SK-N-SH (cell line): Measurements from ENCODE around the gene GPLD1. TPM values are rescaled to one million over a fixed set of nuclear protein-coding genes. Genes with fewer than 3 reads are reported as not detected.

Source experiments
- CTCF ChIA-PET: fragments of 300-600, 350-600 bp; formaldehyde crosslinking; extraction: SDS; loops from one replicate; lab custom pipeline; 2021; lab: Yijun Ruan, JAX
- POLR2A ChIA-PET: fragments of 350-600 bp; sonication (Branson Sonifier 250); formaldehyde crosslinking; extraction: SDS; loops from one replicate; lab custom pipeline; 2020; ENCODE audit warnings: antibody characterized with exemption, inconsistent platforms; lab: Yijun Ruan, JAX
- DNase-seq: peaks from one replicate; pipeline ENCODE4 v3.0.0; 2012
- H2AFZ ChIP-seq: fragments of 200-600 bp; sonication (generic); 2 replicates; pipeline ENCODE4 v1.8.1; 2016; ENCODE audit warnings: antibody characterized with exemption, mild to moderate bottlenecking, low read depth
- H3F3A ChIP-seq: fragments of 200-600 bp; sonication (generic); replicated peaks from 2 replicates; pipeline ENCODE3; 2016; ENCODE audit warnings: antibody characterized with exemption, mild to moderate bottlenecking; ENCODE audit not compliant: insufficient read depth
- H3K27ac ChIP-seq, 2 experiments: fragments of 200-500 bp in 1 of 2; fragments of 200-600 bp in 1 of 2; sonication (Bioruptor generic) in 1 of 2; sonication (generic), shearing (Covaris generic) in 1 of 2; 2 replicates each; pipeline versions ENCODE4 v1.5.1 to v1.6.1; 2014 to 2016; ENCODE audit warnings: low read depth in 2 of 2, inconsistent platforms in 1 of 2, low read length in 1 of 2, mild to moderate bottlenecking in 1 of 2, mixed read lengths in 1 of 2
- H3K27me3 ChIP-seq: fragments of 200-600 bp; sonication (generic), shearing (Covaris generic); 2 replicates; pipeline ENCODE4 v1.6.1; 2016; ENCODE audit warnings: mixed run types; ENCODE audit not compliant: insufficient read depth
- H3K36me3 ChIP-seq, 2 experiments: fragments of 200-500 bp in 1 of 2; fragments of 200-600 bp in 1 of 2; sonication (Bioruptor generic) in 1 of 2; sonication (generic) in 1 of 2; replicated peaks in 1 of 2; 2 replicates each; pipeline versions ENCODE3 to v1.5.1; 2014 to 2016; ENCODE audit warnings: low read length in 1 of 2, mild to moderate bottlenecking in 1 of 2; ENCODE audit not compliant: insufficient read depth in 2 of 2, control insufficient read depth in 1 of 2
- H3K4me1 ChIP-seq, 2 experiments: fragments of 200-500 bp in 1 of 2; fragments of 200-600 bp in 1 of 2; sonication (Bioruptor generic) in 1 of 2; sonication (generic), shearing (Covaris generic) in 1 of 2; 2 replicates each; pipeline versions ENCODE4 v1.5.1 to v1.6.1; 2014 to 2016; ENCODE audit warnings: low read depth in 1 of 2, low read length in 1 of 2, mixed run types in 1 of 2; ENCODE audit not compliant: insufficient read depth in 2 of 2, control insufficient read depth in 1 of 2
- H3K4me2 ChIP-seq: fragments of 200-600 bp; sonication (generic), shearing (Covaris generic); 2 replicates; pipeline ENCODE4 v1.6.1; 2017; ENCODE audit warnings: mixed run types
- H3K4me3 ChIP-seq, 2 experiments: fragments of 200-500 bp in 1 of 2; fragments of 200-600 bp in 1 of 2; sonication (Bioruptor generic) in 1 of 2; sonication (generic), shearing (Covaris generic) in 1 of 2; 2 replicates each; pipeline versions ENCODE4 v1.5.1 to v1.8.1; 2014 to 2016; ENCODE audit warnings: low read depth in 2 of 2, inconsistent platforms in 1 of 2, low read length in 1 of 2, mild to moderate bottlenecking in 1 of 2, mixed read lengths in 1 of 2, moderate library complexity in 1 of 2
- H3K79me2 ChIP-seq: fragments of 200-600 bp; sonication (generic); 2 replicates; pipeline ENCODE4 v1.8.1; 2017; ENCODE audit warnings: mild to moderate bottlenecking; ENCODE audit not compliant: insufficient read depth
- H3K9ac ChIP-seq: fragments of 200-600 bp; sonication (generic); 2 replicates; pipeline ENCODE4 v1.6.1; 2017; ENCODE audit warnings: mixed run types
- H3K9me2 ChIP-seq: fragments of 200-600 bp; sonication (generic); 2 replicates; pipeline ENCODE4 v1.6.1; 2017; ENCODE audit warnings: mixed run types
- H3K9me3 ChIP-seq: fragments of 200-600 bp; sonication (generic); 2 replicates; pipeline ENCODE4 v1.6.1; 2017; ENCODE audit warnings: mixed run types, mild to moderate bottlenecking, moderate library complexity
- H4K20me1 ChIP-seq: fragments of 200-600 bp; sonication (generic); 2 replicates; pipeline ENCODE4 v1.6.1; 2017; ENCODE audit warnings: mild to moderate bottlenecking, mixed run types; ENCODE audit not compliant: insufficient read depth
- CTCF ChIP-seq: fragments of 200-600 bp; sonication (generic); IDR thresholded peaks from 2 replicates; pipeline ENCODE4 v1.6.1; 2017; ENCODE audit warnings: antibody characterized with exemption, mild to moderate bottlenecking, moderate library complexity
- EP300 ChIP-seq, 2 experiments: IDR thresholded peaks; 2 replicates each; pipeline versions ENCODE4 v1.4.0 to v1.6.1; 2012; ENCODE audit warnings: borderline replicate concordance in 1 of 2, low read depth in 1 of 2, low read length in 1 of 2
- FOSL2 ChIP-seq: IDR thresholded peaks from 2 replicates; pipeline ENCODE4 v1.4.0; 2012; ENCODE audit warnings: low read depth, mild to moderate bottlenecking, moderate library complexity, borderline replicate concordance
- FOXM1 ChIP-seq: IDR thresholded peaks from 2 replicates; pipeline ENCODE4 v1.4.0; 2012; ENCODE audit warnings: low read depth, mild to moderate bottlenecking
- JUND ChIP-seq: IDR thresholded peaks from 2 replicates; pipeline ENCODE4 v1.4.0; 2012
- MEF2A ChIP-seq: IDR thresholded peaks from 2 replicates; pipeline ENCODE4 v1.4.0; 2012; ENCODE audit warnings: low read depth, borderline replicate concordance
- MXI1 ChIP-seq: IDR thresholded peaks from 2 replicates; pipeline ENCODE4 v1.6.1; 2012; ENCODE audit warnings: mild to moderate bottlenecking, low read depth, low read length, improper control_type of control experiment
- POLR2AphosphoS5 ChIP-seq: IDR thresholded peaks from 2 replicates; pipeline ENCODE4 v1.6.1; 2012; ENCODE audit warnings: low read depth, low read length
- RCOR1 ChIP-seq: fragments of 150-350 bp; IDR thresholded peaks from 2 replicates; pipeline ENCODE4 v1.6.1; 2017; ENCODE audit warnings: antibody characterized with exemption, low read length
- RXRA ChIP-seq: IDR thresholded peaks from 2 replicates; pipeline ENCODE4 v1.4.0; 2012; ENCODE audit warnings: low read depth, mild to moderate bottlenecking, borderline replicate concordance
- TAF1 ChIP-seq: IDR thresholded peaks from 2 replicates; pipeline ENCODE4 v1.6.1; 2012; ENCODE audit warnings: low read depth, mild to moderate bottlenecking, low read length, moderate library complexity, borderline replicate concordance
- TEAD4 ChIP-seq: IDR thresholded peaks from 2 replicates; pipeline ENCODE4 v1.4.0; 2012; ENCODE audit warnings: mild to moderate bottlenecking, borderline replicate concordance; ENCODE audit not compliant: insufficient read depth
- USF1 ChIP-seq: IDR thresholded peaks from 2 replicates; pipeline ENCODE4 v1.4.0; 2012; ENCODE audit warnings: low read depth, borderline replicate concordance
- WGBS: methylation state at CpG from one replicate; pipeline ENCODE4 v1.1.6; 2017; ENCODE audit warnings: low lambda C conversion rate; 5-methylcytosine and 5-hydroxymethylcytosine counted together
- polyA plus RNA-seq, 3 experiments: library from polyadenylated mRNA; depleted of rRNA; stranded (reverse); fragments of >200 nt; gene quantifications; 2 replicates each; pipeline ENCODE4 v1.2.3, GENCODE V29; 2012
- TF ChIP-seq, protein P1 (sequence below): IDR thresholded peaks from 2 replicates; pipeline ENCODE4 v1.6.1; 2012; ENCODE audit warnings: mild to moderate bottlenecking, low read depth, low read length, moderate library complexity
- TF ChIP-seq, protein P2 (sequence below): fragments of 150-350 bp; IDR thresholded peaks from 2 replicates; pipeline ENCODE4 v1.6.1; 2017; ENCODE audit warnings: antibody characterized with exemption, low read length, low read depth, borderline replicate concordance

The GPLD1 gene
- polyA plus RNA-seq, 1 of the 3 experiments (the other 2 are of a cell fraction), result 0.94 TPM

DNA sequence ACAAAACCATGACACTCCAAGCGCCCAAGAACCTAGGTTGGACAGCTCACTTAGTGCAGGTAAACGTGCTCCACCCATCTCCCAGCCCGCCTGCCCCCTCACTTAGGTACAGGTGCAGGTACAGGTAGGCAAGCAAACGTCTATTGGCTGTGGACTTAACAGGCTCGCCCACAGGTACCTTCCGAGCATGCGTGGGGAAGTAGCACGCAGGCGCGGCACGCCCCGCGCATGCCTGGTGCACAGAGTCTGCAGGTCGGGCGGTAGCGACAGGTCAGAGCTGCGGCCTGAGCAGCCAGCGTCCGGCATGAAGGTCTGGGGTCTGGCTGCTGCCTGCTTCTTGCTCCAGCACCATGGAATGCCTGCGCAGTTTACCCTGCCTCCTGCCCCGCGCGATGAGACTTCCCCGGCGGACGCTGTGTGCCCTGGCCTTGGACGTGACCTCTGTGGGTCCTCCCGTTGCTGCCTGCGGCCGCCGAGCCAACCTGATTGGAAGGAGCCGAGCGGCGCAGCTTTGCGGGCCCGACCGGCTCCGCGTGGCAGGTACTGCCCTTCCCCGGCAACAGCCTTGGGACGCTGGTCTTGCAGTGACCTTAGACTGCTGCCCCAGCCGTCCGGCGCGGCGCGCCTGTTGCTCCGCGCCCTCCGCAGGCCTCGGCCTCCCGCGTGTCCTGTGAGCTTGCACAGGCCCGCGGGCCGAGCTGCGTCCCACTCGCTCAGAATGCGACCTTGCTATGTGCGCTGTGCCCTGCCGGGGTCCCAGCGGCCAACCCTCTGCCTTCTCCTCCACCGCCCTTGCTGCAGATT, 86.5 kb downstream of the GPLD1 start, which contains the start of gene MRS2 (continued):
- TF ChIP-seq, protein P1, sequence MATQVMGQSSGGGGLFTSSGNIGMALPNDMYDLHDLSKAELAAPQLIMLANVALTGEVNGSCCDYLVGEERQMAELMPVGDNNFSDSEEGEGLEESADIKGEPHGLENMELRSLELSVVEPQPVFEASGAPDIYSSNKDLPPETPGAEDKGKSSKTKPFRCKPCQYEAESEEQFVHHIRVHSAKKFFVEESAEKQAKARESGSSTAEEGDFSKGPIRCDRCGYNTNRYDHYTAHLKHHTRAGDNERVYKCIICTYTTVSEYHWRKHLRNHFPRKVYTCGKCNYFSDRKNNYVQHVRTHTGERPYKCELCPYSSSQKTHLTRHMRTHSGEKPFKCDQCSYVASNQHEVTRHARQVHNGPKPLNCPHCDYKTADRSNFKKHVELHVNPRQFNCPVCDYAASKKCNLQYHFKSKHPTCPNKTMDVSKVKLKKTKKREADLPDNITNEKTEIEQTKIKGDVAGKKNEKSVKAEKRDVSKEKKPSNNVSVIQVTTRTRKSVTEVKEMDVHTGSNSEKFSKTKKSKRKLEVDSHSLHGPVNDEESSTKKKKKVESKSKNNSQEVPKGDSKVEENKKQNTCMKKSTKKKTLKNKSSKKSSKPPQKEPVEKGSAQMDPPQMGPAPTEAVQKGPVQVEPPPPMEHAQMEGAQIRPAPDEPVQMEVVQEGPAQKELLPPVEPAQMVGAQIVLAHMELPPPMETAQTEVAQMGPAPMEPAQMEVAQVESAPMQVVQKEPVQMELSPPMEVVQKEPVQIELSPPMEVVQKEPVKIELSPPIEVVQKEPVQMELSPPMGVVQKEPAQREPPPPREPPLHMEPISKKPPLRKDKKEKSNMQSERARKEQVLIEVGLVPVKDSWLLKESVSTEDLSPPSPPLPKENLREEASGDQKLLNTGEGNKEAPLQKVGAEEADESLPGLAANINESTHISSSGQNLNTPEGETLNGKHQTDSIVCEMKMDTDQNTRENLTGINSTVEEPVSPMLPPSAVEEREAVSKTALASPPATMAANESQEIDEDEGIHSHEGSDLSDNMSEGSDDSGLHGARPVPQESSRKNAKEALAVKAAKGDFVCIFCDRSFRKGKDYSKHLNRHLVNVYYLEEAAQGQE, result no peak
- no peak for TF ChIP-seq JUND
- TF ChIP-seq FOXM1, result no peak
- TF ChIP-seq POLR2AphosphoS5, result peak; percentile 90
- TF ChIP-seq, protein P2, sequence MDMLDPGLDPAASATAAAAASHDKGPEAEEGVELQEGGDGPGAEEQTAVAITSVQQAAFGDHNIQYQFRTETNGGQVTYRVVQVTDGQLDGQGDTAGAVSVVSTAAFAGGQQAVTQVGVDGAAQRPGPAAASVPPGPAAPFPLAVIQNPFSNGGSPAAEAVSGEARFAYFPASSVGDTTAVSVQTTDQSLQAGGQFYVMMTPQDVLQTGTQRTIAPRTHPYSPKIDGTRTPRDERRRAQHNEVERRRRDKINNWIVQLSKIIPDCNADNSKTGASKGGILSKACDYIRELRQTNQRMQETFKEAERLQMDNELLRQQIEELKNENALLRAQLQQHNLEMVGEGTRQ, result no peak
- no peak for TF ChIP-seq TEAD4
- TF ChIP-seq MEF2A, result no peak

GRCh38 chr6:24401458-24401857, 87.9 kb downstream of the GPLD1 start:
- Histone ChIP-seq H3K27me3 (no peaks in the 10 kb centered on the region), H3K9ac (no peak overlapping the region), H3K9me2 (no peaks in the 10 kb centered on the region), H3F3A (no peaks in the 10 kb centered on the region), H3K9me3 (no peaks in the 10 kb centered on the region), H4K20me1 (no peaks in the 10 kb centered on the region), H3K79me2 (peaks cover 41% of the 10 kb centered on the region), H2AFZ (no peak overlapping the region), H3K27ac (no peak overlapping the region), H3K4me1 (peaks cover 4 to 14% of the 10 kb centered on the region in 2 experiments; a peak in 2 of 4 replicates), H3K4me3 (no peak overlapping the region), H3K36me3 (peaks cover 9 to 12% of the 10 kb centered on the region in 2 experiments), H3K4me2 (no peak overlapping the region)
- ChIA-PET CTCF (interaction anchor here (2.3 kb wide), 1 partner anchor 12 kb away, joined by 11 read pairs; no protein-coding TSS in a partner anchor), POLR2A (no interaction called here)
- DNase-seq, result no peak
- TF ChIP-seq RCOR1, result no peak
- TF ChIP-seq USF1, result no peak
- no peak for TF ChIP-seq MXI1
- TF ChIP-seq TAF1, result no peak
- TF ChIP-seq, protein P2, result no peak
- TF ChIP-seq CTCF, result no peak
- TF ChIP-seq RXRA, result no peak
- TF ChIP-seq FOSL2, result no peak
- no peak for TF ChIP-seq EP300 (IDR thresholded peaks at IDR 0.05; ENCODE audit: borderline replicate concordance in 1 of 2, low read depth in 1 of 2, low read length in 1 of 2)
- 70% methylated on average over 4 of the region's 4 CpGs for WGBS
